ENCODE results near the gene OBSCN. TPM values are rescaled to one million over a fixed set of nuclear protein-coding genes. Genes with fewer than 3 reads are reported as not detected.

The OBSCN gene
- total and polyA plus RNA-seq, 10 of the 15 experiments (the other 5 are each of a cell fraction or from before 2014, with no cell fraction given) = 0.01 to 0.36 (median 0.08) TPM; not detected in 2

DNA sequence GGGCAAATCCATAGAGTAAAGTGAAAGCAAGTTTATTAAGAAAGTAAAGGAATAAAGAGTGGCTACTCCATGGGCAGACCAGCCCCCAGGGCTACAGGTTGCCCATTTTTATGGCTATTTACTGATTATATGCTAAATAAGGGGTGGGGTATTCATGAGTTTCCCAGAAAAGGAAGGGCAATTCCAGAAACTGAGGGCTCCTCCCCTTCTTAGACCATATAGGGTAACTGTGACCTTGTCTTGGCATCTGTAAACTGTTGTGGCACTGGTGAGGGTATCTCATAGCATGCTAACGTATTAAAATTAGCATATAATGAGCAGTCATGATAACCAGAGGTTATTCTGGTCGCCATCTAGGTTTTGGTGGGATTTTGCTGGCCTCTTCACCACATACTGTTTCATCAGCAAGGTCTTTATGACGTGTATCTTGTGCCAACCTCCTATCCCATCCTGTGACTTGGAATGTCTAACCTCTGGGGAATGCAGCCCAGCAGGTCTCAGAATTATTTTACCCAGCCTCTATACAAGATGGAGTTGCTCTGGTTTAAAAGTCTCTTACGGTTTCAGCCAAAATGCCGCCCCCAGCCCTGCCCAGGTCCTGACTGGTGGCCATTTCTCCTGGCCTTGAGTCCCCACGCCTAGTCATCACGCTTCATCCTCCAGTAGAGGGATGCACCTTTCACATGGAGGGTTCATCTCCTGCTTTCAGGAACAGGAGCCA, 209.8 kb downstream of the OBSCN start (continued):
- no peak for TF ChIP-seq TAF1 (IDR thresholded peaks at IDR 0.05; ENCODE audit: borderline replicate concordance, low read depth, low read length)

DNA sequence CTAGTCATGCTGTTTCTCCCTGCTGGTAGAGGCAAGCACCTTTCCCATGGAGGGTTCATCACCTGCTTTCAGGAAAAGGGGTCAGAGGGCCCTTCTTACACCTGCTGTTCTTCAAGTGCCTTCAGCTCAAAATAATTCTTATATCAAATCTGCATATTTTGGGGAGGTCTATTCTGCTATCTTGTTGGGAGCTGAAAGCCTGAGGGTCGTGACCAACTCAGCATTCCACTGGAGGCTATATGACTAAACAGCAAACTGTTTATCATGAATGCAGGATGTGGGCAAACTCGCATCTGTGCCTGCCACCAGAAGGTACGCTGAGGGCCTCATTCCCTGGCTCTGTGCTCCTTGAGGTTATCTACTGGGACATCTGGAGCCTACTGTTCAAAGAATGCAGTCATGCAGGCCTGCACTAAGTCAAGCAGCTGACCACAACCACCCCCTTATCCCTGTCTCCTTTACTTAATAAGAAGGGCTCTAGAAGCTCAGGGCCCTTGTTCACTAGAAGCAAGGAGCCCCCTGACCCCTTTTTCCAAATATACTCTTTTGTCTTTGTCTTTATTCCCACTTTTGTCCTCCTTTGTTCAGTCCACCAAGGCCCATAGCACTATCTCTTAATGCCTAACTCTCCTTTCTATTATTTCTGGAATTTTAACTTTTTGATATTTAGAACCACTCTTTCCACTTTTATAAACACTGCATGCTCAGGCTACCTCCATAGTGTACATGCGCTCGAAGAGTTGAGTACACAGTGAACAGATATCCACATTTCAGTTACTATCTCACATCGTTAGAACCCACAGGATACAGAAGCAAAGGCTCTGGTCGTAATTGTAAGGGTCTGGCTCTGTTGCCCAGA, 213.4 kb downstream of the OBSCN start:
- Histone ChIP-seq H4K20me1 (ENCODE audit: control insufficient read depth, insufficient read depth) (no peaks in the 10 kb centered on the region), H2AFZ (ENCODE audit: control insufficient read depth, low read depth, low read length) (no peak overlapping the region), H3K27ac (ENCODE audit: control insufficient read depth, insufficient read depth) (no peak overlapping the region), H3K9me3 (replicated peaks; ENCODE audit: control insufficient read depth, insufficient read depth, low read length) (no peaks in the 10 kb centered on the region), H3K79me2 (ENCODE audit: control insufficient read depth, insufficient read depth, low read length) (no peaks in the 10 kb centered on the region), H3K4me1 (ENCODE audit: control insufficient read depth, insufficient read depth, low read length) (no peaks in the 10 kb centered on the region), H3K4me2 (ENCODE audit: control insufficient read depth, insufficient read depth) (no peak overlapping the region), H3K27me3 (replicated peaks in 1 of 2; ENCODE audit: control insufficient read depth in 2 of 2, insufficient read depth in 2 of 2, low read length in 1 of 2) (no peaks in the 10 kb centered on the region; a peak in 2 of 4 replicates), H3K4me3 (no peak overlapping the region), H3K36me3 (ENCODE audit: control insufficient read depth in 2 of 2, insufficient read depth in 2 of 2, low read length in 1 of 2) (no peaks in the 10 kb centered on the region), H3K9ac (ENCODE audit: control insufficient read depth, insufficient read depth, low read length) (no peak overlapping the region)
- in situ Hi-C loops (cut with MboI) (no loop called here), intact Hi-C loops (cut with micrococcal nuclease; ENCODE audit: unreplicated experiment) (no loop called here)
- ATAC-seq (no peak), FAIRE-seq (no peak), DNase-seq (ENCODE audit: low read depth, low spot score) (no peak)
- ChIA-PET RAD21 (ENCODE audit: unreplicated experiment) (no interaction called here), POLR2A (no interaction called here), SMC1A (ENCODE audit: uncharacterized antibody, unreplicated experiment) (no interaction called here), CTCF (no interaction called here)
- WGBS (ENCODE audit: insufficient coverage, insufficient replicate concordance, low lambda C conversion rate, missing lambda C conversion rate) = 57% methylated on average over 7 of the region's 7 CpGs
- BruUV-seq (replicated peaks) = no TSS peak
- TF ChIP-seq EED (IDR thresholded peaks at IDR 0.05; ENCODE audit: low read depth) (no peak), BMI1 (IDR thresholded peaks at IDR 0.05; ENCODE audit: borderline replicate concordance) (no peak), MEF2B (IDR thresholded peaks at IDR 0.05; ENCODE audit: partially characterized antibody, poor library complexity, severe bottlenecking) (no peak), REST (IDR thresholded peaks at IDR 0.05; ENCODE audit: low read depth, low read length) (no peak), CHD1 (IDR thresholded peaks at IDR 0.05; ENCODE audit: low read depth, low read length) (no peak)
- TF ChIP-seq, protein P1, sequence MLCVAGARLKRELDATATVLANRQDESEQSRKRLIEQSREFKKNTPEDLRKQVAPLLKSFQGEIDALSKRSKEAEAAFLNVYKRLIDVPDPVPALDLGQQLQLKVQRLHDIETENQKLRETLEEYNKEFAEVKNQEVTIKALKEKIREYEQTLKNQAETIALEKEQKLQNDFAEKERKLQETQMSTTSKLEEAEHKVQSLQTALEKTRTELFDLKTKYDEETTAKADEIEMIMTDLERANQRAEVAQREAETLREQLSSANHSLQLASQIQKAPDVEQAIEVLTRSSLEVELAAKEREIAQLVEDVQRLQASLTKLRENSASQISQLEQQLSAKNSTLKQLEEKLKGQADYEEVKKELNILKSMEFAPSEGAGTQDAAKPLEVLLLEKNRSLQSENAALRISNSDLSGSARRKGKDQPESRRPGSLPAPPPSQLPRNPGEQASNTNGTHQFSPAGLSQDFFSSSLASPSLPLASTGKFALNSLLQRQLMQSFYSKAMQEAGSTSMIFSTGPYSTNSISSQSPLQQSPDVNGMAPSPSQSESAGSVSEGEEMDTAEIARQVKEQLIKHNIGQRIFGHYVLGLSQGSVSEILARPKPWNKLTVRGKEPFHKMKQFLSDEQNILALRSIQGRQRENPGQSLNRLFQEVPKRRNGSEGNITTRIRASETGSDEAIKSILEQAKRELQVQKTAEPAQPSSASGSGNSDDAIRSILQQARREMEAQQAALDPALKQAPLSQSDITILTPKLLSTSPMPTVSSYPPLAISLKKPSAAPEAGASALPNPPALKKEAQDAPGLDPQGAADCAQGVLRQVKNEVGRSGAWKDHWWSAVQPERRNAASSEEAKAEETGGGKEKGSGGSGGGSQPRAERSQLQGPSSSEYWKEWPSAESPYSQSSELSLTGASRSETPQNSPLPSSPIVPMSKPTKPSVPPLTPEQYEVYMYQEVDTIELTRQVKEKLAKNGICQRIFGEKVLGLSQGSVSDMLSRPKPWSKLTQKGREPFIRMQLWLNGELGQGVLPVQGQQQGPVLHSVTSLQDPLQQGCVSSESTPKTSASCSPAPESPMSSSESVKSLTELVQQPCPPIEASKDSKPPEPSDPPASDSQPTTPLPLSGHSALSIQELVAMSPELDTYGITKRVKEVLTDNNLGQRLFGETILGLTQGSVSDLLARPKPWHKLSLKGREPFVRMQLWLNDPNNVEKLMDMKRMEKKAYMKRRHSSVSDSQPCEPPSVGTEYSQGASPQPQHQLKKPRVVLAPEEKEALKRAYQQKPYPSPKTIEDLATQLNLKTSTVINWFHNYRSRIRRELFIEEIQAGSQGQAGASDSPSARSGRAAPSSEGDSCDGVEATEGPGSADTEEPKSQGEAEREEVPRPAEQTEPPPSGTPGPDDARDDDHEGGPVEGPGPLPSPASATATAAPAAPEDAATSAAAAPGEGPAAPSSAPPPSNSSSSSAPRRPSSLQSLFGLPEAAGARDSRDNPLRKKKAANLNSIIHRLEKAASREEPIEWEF (IDR thresholded peaks at IDR 0.05; ENCODE audit: insufficient replicate concordance, low read depth, low read length) = no peak
- TF ChIP-seq, protein P2, sequence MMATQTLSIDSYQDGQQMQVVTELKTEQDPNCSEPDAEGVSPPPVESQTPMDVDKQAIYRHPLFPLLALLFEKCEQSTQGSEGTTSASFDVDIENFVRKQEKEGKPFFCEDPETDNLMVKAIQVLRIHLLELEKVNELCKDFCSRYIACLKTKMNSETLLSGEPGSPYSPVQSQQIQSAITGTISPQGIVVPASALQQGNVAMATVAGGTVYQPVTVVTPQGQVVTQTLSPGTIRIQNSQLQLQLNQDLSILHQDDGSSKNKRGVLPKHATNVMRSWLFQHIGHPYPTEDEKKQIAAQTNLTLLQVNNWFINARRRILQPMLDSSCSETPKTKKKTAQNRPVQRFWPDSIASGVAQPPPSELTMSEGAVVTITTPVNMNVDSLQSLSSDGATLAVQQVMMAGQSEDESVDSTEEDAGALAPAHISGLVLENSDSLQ (IDR thresholded peaks at IDR 0.05) = no peak
